Progenitor cell of endocrine pancreas (in vitro differentiated cells): ENCODE measurements around the gene HORMAD1. TPM values are rescaled to one million over a fixed set of nuclear protein-coding genes. Genes with fewer than 3 reads are reported as not detected.

Experiments used
- DNase-seq: peaks from one replicate; pipeline ENCODE4 v3.0.0; 2021; ENCODE audit warnings: low spot score; ENCODE audit not compliant: unreplicated experiment
- H3K27ac Mint-ChIP-seq: 2 replicates; pipeline ENCODE4 v1.8.0; 2021; ENCODE audit warnings: mild to moderate bottlenecking, moderate library complexity, mixed read lengths
- H3K27me3 Mint-ChIP-seq: 2 replicates; pipeline ENCODE4 v1.8.0; 2021; ENCODE audit warnings: mixed read lengths
- H3K36me3 Mint-ChIP-seq: 2 replicates; pipeline ENCODE4 v1.8.0; 2022; ENCODE audit warnings: mixed read lengths; ENCODE audit not compliant: insufficient read depth
- H3K4me1 Mint-ChIP-seq: 2 replicates; pipeline ENCODE4 v1.8.0; 2021; ENCODE audit warnings: low read depth, mixed read lengths
- H3K4me3 Mint-ChIP-seq: 2 replicates; pipeline ENCODE4 v1.8.0; 2021; ENCODE audit warnings: low read depth, mild to moderate bottlenecking, moderate library complexity, mixed read lengths
- H3K9me3 Mint-ChIP-seq: 2 replicates; pipeline ENCODE4 v1.8.0; 2021; ENCODE audit warnings: low read depth, mixed read lengths
- total RNA-seq: library from RNA; stranded (reverse); gene quantifications from 2 replicates; pipeline ENCODE4 v1.2.1, GENCODE V29; 2021
- TF ChIP-seq, protein P1 (sequence below): fragments of 200-600 bp; sonication (generic); IDR thresholded peaks from one replicate; pipeline ENCODE4 v1.5.0; 2021; ENCODE audit warnings: antibody characterized with exemption, mild to moderate bottlenecking; ENCODE audit not compliant: unreplicated experiment

Gene HORMAD1
- total RNA-seq, 1 donor from 2014 or later, result not detected

DNA sequence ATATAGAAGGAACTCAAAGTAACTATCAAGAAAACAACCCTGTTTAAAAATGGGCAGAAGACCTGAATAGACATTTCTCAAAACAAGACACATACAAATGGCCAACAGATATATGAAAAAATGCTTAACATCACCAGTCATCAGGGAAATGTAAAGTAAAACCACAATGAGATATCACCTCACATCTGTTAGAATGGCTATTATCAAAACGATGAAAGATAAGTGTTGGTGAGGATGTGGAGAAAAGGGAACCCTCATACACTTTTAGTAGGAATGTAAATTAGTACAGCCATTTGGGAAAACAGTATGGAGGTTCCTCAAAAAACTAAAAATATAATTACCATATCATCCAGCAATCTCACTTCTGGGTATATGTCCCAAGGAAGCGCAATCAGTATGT lies 41.9 kb upstream of the HORMAD1 start:
- Mint-ChIP-seq H3K36me3 (peaks cover 3% of the 10 kb centered on the region), H3K27ac (no peak overlapping the region), H3K4me1 (peaks cover 1% of the 10 kb centered on the region), H3K4me3 (no peak overlapping the region), H3K9me3 (peaks cover 8% of the 10 kb centered on the region), H3K27me3 (no peaks in the 10 kb centered on the region)
- TF ChIP-seq, protein P1, sequence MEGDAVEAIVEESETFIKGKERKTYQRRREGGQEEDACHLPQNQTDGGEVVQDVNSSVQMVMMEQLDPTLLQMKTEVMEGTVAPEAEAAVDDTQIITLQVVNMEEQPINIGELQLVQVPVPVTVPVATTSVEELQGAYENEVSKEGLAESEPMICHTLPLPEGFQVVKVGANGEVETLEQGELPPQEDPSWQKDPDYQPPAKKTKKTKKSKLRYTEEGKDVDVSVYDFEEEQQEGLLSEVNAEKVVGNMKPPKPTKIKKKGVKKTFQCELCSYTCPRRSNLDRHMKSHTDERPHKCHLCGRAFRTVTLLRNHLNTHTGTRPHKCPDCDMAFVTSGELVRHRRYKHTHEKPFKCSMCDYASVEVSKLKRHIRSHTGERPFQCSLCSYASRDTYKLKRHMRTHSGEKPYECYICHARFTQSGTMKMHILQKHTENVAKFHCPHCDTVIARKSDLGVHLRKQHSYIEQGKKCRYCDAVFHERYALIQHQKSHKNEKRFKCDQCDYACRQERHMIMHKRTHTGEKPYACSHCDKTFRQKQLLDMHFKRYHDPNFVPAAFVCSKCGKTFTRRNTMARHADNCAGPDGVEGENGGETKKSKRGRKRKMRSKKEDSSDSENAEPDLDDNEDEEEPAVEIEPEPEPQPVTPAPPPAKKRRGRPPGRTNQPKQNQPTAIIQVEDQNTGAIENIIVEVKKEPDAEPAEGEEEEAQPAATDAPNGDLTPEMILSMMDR, result no peak
- DNase-seq, result no peak

DNA sequence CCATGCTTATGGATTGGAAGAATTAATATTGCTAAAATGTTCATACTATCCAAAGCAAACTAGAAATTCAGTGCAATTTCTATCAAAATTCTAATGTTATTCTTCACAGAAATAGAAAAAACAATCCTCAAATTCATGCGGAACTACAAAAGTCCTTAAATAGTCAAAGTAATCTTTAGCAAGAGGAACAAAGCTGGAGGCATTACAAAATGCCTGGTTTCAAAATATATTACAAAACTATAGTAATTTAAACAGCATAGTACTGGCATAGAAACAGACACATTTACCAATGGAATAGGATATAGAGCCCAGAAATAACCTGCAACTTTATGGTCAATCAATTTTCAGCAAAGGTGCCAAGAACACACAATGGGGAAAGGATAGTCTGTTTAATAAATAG lies 41.1 kb upstream of the HORMAD1 start:
- H3K4me3 Mint-ChIP-seq, result no peak overlapping the region
- peaks cover 3% of the 10 kb centered on the region for H3K36me3 Mint-ChIP-seq
- TF ChIP-seq, protein P1, result no peak
- H3K27me3 Mint-ChIP-seq, result no peaks in the 10 kb centered on the region
- peaks cover 1% of the 10 kb centered on the region for H3K4me1 Mint-ChIP-seq
- H3K9me3 Mint-ChIP-seq, result peaks cover 8% of the 10 kb centered on the region
- H3K27ac Mint-ChIP-seq, result no peak overlapping the region
- DNase-seq, result no peak

DNA sequence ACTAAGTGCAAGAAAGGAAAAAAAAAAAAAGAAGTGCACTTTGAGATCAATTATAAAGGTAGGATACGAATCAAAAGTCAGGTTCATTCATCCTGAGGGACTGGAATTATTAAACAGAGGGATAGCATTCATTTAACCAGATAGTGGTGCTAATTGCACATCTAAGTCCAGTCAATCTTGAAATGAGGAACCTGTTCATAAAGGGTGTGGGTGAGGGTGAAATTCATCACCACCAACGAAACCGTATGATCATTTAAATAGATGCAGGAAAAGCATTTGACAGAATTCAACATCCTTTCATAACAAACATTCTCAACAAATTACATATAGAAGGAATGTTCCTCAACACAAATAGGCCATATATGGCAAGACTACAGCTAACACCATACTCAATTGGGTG lies 39.3 kb upstream of the HORMAD1 start:
- H3K36me3 Mint-ChIP-seq, result peaks cover 3% of the 10 kb centered on the region
- DNase-seq, result no peak
- TF ChIP-seq, protein P1, result no peak
- no peak overlapping the region for H3K4me3 Mint-ChIP-seq
- no peaks in the 10 kb centered on the region for H3K4me1 Mint-ChIP-seq
- H3K9me3 Mint-ChIP-seq, result peaks cover 8% of the 10 kb centered on the region
- H3K27me3 Mint-ChIP-seq, result no peaks in the 10 kb centered on the region
- no peak overlapping the region for H3K27ac Mint-ChIP-seq

DNA sequence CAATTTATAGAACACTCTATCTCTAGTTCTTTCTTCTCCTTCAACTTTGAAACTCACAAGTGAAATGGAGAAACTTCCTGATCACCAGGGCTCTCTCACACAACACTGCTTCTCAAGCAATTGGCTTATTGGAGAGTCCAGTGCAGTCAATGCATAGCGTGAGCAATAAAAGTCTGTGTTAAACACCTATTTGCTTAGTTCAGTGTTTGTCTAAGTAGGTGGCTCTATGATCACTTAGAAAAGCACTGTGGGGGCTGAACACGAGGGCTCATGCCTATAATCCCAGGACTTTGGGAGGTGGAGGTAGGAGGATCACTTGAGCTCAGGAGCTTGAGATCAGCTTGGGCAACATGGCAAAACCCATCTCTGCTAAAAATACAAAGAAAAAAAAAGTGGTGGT lies 32.7 kb upstream of the HORMAD1 start:
- DNase-seq, result no peak

DNA sequence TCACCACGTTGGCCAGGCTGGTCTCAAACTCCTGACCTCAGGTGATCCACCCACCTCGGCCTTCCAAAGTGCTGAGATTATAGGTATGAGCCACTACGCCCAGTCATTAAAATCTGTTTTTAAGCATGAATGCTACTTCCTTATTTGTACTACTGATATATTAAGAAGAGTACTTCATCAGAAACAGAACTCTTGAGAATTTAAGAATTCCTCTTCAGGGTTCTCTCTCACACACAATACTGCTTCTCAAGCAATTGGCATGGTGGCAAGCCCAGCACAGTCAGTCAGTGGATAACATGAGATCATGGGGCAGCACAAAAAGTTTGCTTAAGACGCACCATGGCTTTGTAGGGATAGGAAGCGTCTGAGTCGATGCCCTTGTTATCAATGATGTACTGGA lies 30.7 kb upstream of the HORMAD1 start:
- H3K9me3 Mint-ChIP-seq, result no peaks in the 10 kb centered on the region
- no peak overlapping the region for H3K4me3 Mint-ChIP-seq
- TF ChIP-seq, protein P1, result no peak
- H3K27ac Mint-ChIP-seq, result no peak overlapping the region
- no peaks in the 10 kb centered on the region for H3K27me3 Mint-ChIP-seq
- H3K36me3 Mint-ChIP-seq, result no peaks in the 10 kb centered on the region
- no peaks in the 10 kb centered on the region for H3K4me1 Mint-ChIP-seq
- no peak for DNase-seq

More for the DNA sequence above, 32.7 kb upstream of the HORMAD1 start:
- Mint-ChIP-seq H3K27ac (no peak overlapping the region), H3K27me3 (no peaks in the 10 kb centered on the region), H3K4me3 (no peak overlapping the region), H3K9me3 (no peaks in the 10 kb centered on the region), H3K36me3 (no peaks in the 10 kb centered on the region), H3K4me1 (no peaks in the 10 kb centered on the region)
- TF ChIP-seq, protein P1, result no peak
